ENCODE measurements around the gene TYMS. TPM values are rescaled to one million over a fixed set of nuclear protein-coding genes. Genes with fewer than 3 reads are reported as not detected.

TYMS gene
- total and polyA plus RNA-seq, 10 of the 15 experiments (the other 5 are each of a cell fraction or from before 2014, with no cell fraction given): 34.8 to 524 (median 219) TPM

GRCh38 chr18:635171-635570 is 22.3 kb upstream of the TYMS start (continued):
- TF ChIP-seq, protein P1, sequence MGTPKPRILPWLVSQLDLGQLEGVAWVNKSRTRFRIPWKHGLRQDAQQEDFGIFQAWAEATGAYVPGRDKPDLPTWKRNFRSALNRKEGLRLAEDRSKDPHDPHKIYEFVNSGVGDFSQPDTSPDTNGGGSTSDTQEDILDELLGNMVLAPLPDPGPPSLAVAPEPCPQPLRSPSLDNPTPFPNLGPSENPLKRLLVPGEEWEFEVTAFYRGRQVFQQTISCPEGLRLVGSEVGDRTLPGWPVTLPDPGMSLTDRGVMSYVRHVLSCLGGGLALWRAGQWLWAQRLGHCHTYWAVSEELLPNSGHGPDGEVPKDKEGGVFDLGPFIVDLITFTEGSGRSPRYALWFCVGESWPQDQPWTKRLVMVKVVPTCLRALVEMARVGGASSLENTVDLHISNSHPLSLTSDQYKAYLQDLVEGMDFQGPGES (IDR thresholded peaks at IDR 0.05): no peak
- TF ChIP-seq SMARCA5 (IDR thresholded peaks at IDR 0.05): no peak
- TF ChIP-seq NRF1 (conservative IDR thresholded peaks at IDR 0.05; ENCODE audit: low read depth, low read length): no peak
- no peak for TF ChIP-seq HCFC1 (IDR thresholded peaks at IDR 0.05; ENCODE audit: low read length)

DNA sequence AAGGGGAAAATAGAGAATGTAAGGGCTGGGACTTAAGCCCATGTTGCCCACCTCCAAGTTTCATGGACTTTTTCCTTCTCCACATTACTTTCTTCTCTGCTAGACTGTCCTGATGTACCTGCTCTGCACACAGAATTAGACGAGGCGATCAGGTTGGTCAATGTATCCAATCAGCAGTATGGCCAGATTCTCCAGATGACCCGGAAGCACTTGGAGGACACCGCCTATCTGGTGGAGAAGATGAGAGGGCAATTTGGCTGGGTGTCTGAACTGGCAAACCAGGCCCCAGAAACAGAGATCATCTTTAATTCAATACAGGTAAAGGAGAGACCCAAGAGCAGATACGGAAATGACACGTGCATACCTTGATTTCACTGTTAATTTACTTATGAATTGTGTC is 16.2 kb upstream of the TYMS start:
- no TSS peak for BruUV-seq (replicated peaks)
- Histone ChIP-seq H3K4me2 (ENCODE audit: control insufficient read depth, insufficient read depth) (no peak overlapping the region), H2AFZ (ENCODE audit: control insufficient read depth, low read depth, low read length) (no peak overlapping the region), H3K9me3 (replicated peaks; ENCODE audit: control insufficient read depth, insufficient read depth, low read length) (no peaks in the 10 kb centered on the region), H4K20me1 (ENCODE audit: control insufficient read depth, insufficient read depth) (no peaks in the 10 kb centered on the region), H3K36me3 (ENCODE audit: control insufficient read depth in 2 of 2, insufficient read depth in 2 of 2, low read length in 1 of 2) (no peaks in the 10 kb centered on the region), H3K9ac (ENCODE audit: control insufficient read depth, insufficient read depth, low read length) (no peak overlapping the region), H3K27me3 (replicated peaks in 1 of 2; ENCODE audit: control insufficient read depth in 2 of 2, insufficient read depth in 2 of 2, low read length in 1 of 2) (0 out of 4 replicates have a peak, but pooled peaks cover 0 to 1% of the 10 kb centered on the region in 2 experiments), H3K79me2 (ENCODE audit: control insufficient read depth, insufficient read depth, low read length) (no peaks in the 10 kb centered on the region), H3K27ac (ENCODE audit: control insufficient read depth, insufficient read depth) (no peak overlapping the region), H3K4me3 (no peak overlapping the region), H3K4me1 (ENCODE audit: control insufficient read depth, insufficient read depth, low read length) (peaks cover 5% of the 10 kb centered on the region; the same call in 1 of the 2 replicates)
- intact Hi-C loops (cut with micrococcal nuclease; ENCODE audit: unreplicated experiment): no loop called here
- RAD21 ChIA-PET (ENCODE audit: unreplicated experiment): interaction anchor here (1.3 to 2.1 kb wide), 3 partner anchors 16 to 189 kb away, joined by 5 to 9 read pairs (median 7); no protein-coding TSS in a partner anchor
- WGBS (ENCODE audit: insufficient coverage, insufficient replicate concordance, low lambda C conversion rate, missing lambda C conversion rate): over 99% methylated on average over 6 of the region's 6 CpGs
- ATAC-seq (no peak), FAIRE-seq (no peak), DNase-seq (ENCODE audit: low read depth, low spot score) (no peak)
- POLR2A ChIA-PET: no interaction called here
- CTCF ChIA-PET: interaction anchor here (0.7 to 1.9 kb wide), 6 partner anchors 8 to 189 kb away, joined by 3 to 12 read pairs (median 4); no protein-coding TSS in a partner anchor
- TF ChIP-seq TBL1XR1 (IDR thresholded peaks at IDR 0.05; ENCODE audit: low read depth, low read length): no peak
- no peak for TF ChIP-seq ETV6 (conservative IDR thresholded peaks at IDR 0.05 in 1 of 2, IDR thresholded peaks at IDR 0.05 in 1 of 2; ENCODE audit: borderline replicate concordance in 1 of 2, low read depth in 1 of 2)
- no peak for TF ChIP-seq SP1 (IDR thresholded peaks at IDR 0.05; ENCODE audit: low read depth, low read length)
- no peak for TF ChIP-seq ZNF622 (IDR thresholded peaks at IDR 0.05)
- no peak for TF ChIP-seq LARP7 (IDR thresholded peaks at IDR 0.05)
- no peak for TF ChIP-seq NFYA (IDR thresholded peaks at IDR 0.05; ENCODE audit: borderline replicate concordance, low read depth, low read length)
- TF ChIP-seq TCF12 (IDR thresholded peaks at IDR 0.05; ENCODE audit: low read depth, low read length): no peak
- TF ChIP-seq, protein P2, sequence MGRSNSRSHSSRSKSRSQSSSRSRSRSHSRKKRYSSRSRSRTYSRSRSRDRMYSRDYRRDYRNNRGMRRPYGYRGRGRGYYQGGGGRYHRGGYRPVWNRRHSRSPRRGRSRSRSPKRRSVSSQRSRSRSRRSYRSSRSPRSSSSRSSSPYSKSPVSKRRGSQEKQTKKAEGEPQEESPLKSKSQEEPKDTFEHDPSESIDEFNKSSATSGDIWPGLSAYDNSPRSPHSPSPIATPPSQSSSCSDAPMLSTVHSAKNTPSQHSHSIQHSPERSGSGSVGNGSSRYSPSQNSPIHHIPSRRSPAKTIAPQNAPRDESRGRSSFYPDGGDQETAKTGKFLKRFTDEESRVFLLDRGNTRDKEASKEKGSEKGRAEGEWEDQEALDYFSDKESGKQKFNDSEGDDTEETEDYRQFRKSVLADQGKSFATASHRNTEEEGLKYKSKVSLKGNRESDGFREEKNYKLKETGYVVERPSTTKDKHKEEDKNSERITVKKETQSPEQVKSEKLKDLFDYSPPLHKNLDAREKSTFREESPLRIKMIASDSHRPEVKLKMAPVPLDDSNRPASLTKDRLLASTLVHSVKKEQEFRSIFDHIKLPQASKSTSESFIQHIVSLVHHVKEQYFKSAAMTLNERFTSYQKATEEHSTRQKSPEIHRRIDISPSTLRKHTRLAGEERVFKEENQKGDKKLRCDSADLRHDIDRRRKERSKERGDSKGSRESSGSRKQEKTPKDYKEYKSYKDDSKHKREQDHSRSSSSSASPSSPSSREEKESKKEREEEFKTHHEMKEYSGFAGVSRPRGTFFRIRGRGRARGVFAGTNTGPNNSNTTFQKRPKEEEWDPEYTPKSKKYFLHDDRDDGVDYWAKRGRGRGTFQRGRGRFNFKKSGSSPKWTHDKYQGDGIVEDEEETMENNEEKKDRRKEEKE (IDR thresholded peaks at IDR 0.05): no peak
- TF ChIP-seq MEF2A (IDR thresholded peaks at IDR 0.05; ENCODE audit: insufficient read depth, low read depth, low read length): no peak
- TF ChIP-seq FOXK2 (IDR thresholded peaks at IDR 0.05): no peak
- no peak for TF ChIP-seq SIN3A (IDR thresholded peaks at IDR 0.05; ENCODE audit: low read depth, low read length)
- no peak for TF ChIP-seq RFX5 (IDR thresholded peaks at IDR 0.05; ENCODE audit: low read depth, low read length)
- SMC1A ChIA-PET (ENCODE audit: uncharacterized antibody, unreplicated experiment): interaction anchor here (0.9 to 2.1 kb wide), 5 partner anchors 9 to 189 kb away, joined by 3 to 8 read pairs (median 4); no protein-coding TSS in a partner anchor
- in situ Hi-C loops (cut with MboI): no loop called here

Data from GM12878 (cell line).